ENCODE data around the gene SPATA17. TPM values are rescaled to one million over a fixed set of nuclear protein-coding genes. Genes with fewer than 3 reads are reported as not detected.

SPATA17 gene
- total and polyA plus RNA-seq, 2 donors: 0.10 to 4.7 TPM

- Histone ChIP-seq H3K4me1 (ENCODE audit: insufficient read depth) (no peaks in the 10 kb centered on the region), H3K4me3 (ENCODE audit: low read depth, low read length) (no peak overlapping the region), H3K36me3 (ENCODE audit: insufficient read depth) (no peaks in the 10 kb centered on the region), H3K27ac (ENCODE audit: low read depth) (no peak overlapping the region)
- DNase-seq (ENCODE audit: extremely low spot score): no peak
- 67% methylated on average over 13 of the region's 13 CpGs for WGBS
These were observed 286.2 kb downstream of the SPATA17 start for GRCh38 chr1:217917281-217917887.

- DNase-seq (ENCODE audit: extremely low spot score): no peak
- WGBS: 50% methylated on average over 18 of the region's 18 CpGs
- Histone ChIP-seq H3K27ac (ENCODE audit: low read depth) (no peak overlapping the region), H3K4me1 (ENCODE audit: insufficient read depth) (no peaks in the 10 kb centered on the region), H3K4me3 (ENCODE audit: low read depth, low read length) (no peak overlapping the region), H3K36me3 (ENCODE audit: insufficient read depth) (no peaks in the 10 kb centered on the region)
These were observed 288.7 kb downstream of the SPATA17 start for GRCh38 chr1:217919683-217920388.

Small RNA genes lying within 50 kb of the gene (small RNA-seq; reads per million reads assigned to genes)
- gene UBBP2: not detected

Other genes with a start within 250 kb of the SPATA17 start
- gene GPATCH2, start 254 bp upstream of the SPATA17 start, total RNA-seq: 54.0 TPM
- 5.6 TPM for gene GPATCH2, start 254 bp upstream of the SPATA17 start, polyA plus RNA-seq